ENCODE results near the gene BFSP2.
A peak's percentile ranks its signal among the peaks of the same experiment; 100 is the strongest.

Gene BFSP2

DNA sequence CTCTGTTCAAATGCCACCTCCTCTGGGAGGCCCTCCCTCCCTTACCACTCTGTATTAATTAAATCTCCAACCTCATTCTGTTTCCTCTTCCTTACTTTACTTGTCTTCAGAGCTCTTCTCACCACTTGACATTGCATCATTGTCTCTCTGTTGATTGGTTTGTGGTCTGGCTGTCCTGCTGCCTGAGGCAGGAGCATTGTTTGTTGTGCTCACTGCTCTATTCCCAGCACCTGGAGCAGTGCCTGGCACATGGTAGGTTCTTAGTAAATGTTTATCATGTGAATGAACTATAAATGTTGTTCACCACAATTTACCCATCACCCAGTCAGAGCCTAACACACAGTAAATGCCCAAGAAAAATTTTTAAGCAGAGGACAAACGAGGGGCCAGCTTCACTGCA, 6.7 kb upstream of the BFSP2 start:
- no peak overlapping the region for H3K14ac ChIP-seq (ENCODE audit: low read length)
- H3K18ac ChIP-seq (ENCODE audit: low read length) = no peak overlapping the region
- no peak overlapping the region for H3K23ac ChIP-seq (ENCODE audit: low read depth, low read length, poor library complexity)
- WGBS, 2 donors (ENCODE audit: extremely low coverage in 2 of 2, insufficient read length in 2 of 2, insufficient replicate concordance in 1 of 2) = no CpG with 5 or more reads among the region's 1 CpG
- H3K4me1 ChIP-seq (ENCODE audit: control insufficient read depth in 2 of 2, insufficient read depth in 1 of 2, low read depth in 1 of 2, low read length in 2 of 2) = peaks cover 0 to 2% of the 10 kb centered on the region in 2 donors
- no peak overlapping the region for H3K9ac ChIP-seq (ENCODE audit: low read depth, low read length, poor library complexity)
- H2BK5ac ChIP-seq (ENCODE audit: low read length) = no peak overlapping the region
- no peak overlapping the region for H4K8ac ChIP-seq (ENCODE audit: low read depth, low read length)
- H2AK5ac ChIP-seq (ENCODE audit: low read depth, low read length) = no peak overlapping the region
- H3K27ac ChIP-seq (replicated peaks; ENCODE audit: low read length) = no peak overlapping the region
- H2AFZ ChIP-seq (ENCODE audit: low read length) = no peak overlapping the region
- no peak overlapping the region for H3K4me2 ChIP-seq (ENCODE audit: insufficient read depth, low read length, poor library complexity, severe bottlenecking)
- no peak overlapping the region for H2BK12ac ChIP-seq (ENCODE audit: low read length)
- H3K9me3 ChIP-seq (replicated peaks in 1 of 2; ENCODE audit: control insufficient read depth in 2 of 2, insufficient read depth in 1 of 2, low read depth in 1 of 2, low read length in 2 of 2) = peaks cover 0 to 4% of the 10 kb centered on the region in 2 donors
- peaks cover 0 to 2% (median 0%) of the 10 kb centered on the region in 3 experiments for H3K27me3 ChIP-seq (ENCODE audit: control insufficient read depth in 3 of 3, insufficient read depth in 3 of 3, low read depth in 1 of 3, low read length in 3 of 3)
- H2BK120ac ChIP-seq (ENCODE audit: low read depth, low read length) = no peak overlapping the region
- peaks cover 0 to 4% of the 10 kb centered on the region in 2 donors for H3K36me3 ChIP-seq (replicated peaks in 1 of 2; ENCODE audit: control insufficient read depth in 2 of 2, insufficient read depth in 2 of 2, low read length in 2 of 2)
- H3K79me1 ChIP-seq (ENCODE audit: low read depth, low read length) = no peaks in the 10 kb centered on the region
- H4K91ac ChIP-seq (ENCODE audit: low read depth, low read length, poor library complexity) = no peak overlapping the region
- H3K4me3 ChIP-seq (ENCODE audit: low read length in 2 of 2) = no peak overlapping the region
- H3K4ac ChIP-seq (ENCODE audit: low read length) = no peak overlapping the region
- no peak for DNase-seq (ENCODE audit: low spot score)
- no peak overlapping the region for H2BK15ac ChIP-seq (ENCODE audit: low read length)

DNA sequence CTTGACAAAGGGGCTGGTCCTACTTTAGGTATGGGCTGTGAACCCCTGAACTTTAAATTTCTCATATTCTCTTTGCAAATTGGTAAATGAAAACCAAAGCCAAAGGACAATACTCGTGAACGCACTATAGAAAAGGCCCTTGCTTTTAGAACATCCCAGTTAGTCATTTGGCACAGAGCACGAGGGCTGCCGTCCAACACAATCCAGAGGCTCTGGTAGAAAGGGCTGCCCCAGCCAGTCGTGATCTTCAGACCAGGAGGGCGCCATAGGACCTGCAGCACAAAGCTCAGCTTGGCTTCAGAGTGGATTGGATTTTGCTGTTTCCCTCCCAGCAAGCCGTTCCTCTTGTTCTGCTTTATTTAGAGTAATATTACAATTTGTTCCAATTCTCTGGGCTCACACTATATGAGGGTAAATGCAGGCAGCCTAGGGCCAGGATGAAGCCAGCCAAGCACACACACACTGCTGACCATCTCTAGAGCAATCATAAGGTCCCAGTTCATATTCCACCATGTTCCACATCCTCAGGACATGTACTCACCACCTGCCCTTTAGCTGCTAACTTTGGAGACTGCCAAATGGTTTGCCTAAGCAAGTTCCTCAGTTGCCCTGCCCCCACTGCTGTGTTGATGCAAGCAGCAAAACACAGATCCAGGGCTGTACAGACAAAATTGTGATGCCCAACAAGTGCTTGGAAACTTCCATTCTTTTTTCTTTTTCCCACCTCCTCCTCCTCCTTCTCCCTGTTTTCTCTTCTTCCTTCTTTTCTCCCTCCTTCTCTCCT, 6.0 kb upstream of the BFSP2 start:
- no peak for DNase-seq (ENCODE audit: low spot score)
- no peak overlapping the region for H2BK5ac ChIP-seq (ENCODE audit: low read length)
- peaks cover 0 to 2% of the 10 kb centered on the region in 2 donors for H3K4me1 ChIP-seq (ENCODE audit: control insufficient read depth in 2 of 2, insufficient read depth in 1 of 2, low read depth in 1 of 2, low read length in 2 of 2)
- no peak overlapping the region for H3K9ac ChIP-seq (ENCODE audit: low read depth, low read length, poor library complexity)
- no peak overlapping the region for H3K4me3 ChIP-seq (ENCODE audit: low read length in 2 of 2)
- H3K36me3 ChIP-seq (replicated peaks in 1 of 2; ENCODE audit: control insufficient read depth in 2 of 2, insufficient read depth in 2 of 2, low read length in 2 of 2) = peaks cover 0 to 4% of the 10 kb centered on the region in 2 donors
- H3K27ac ChIP-seq (replicated peaks; ENCODE audit: low read length) = no peak overlapping the region
- H3K14ac ChIP-seq (ENCODE audit: low read length) = no peak overlapping the region
- WGBS, 2 donors (ENCODE audit: extremely low coverage in 2 of 2, insufficient read length in 2 of 2, insufficient replicate concordance in 1 of 2) = no CpG with 5 or more reads among the region's 7 CpGs
- no peaks in the 10 kb centered on the region for H3K79me1 ChIP-seq (ENCODE audit: low read depth, low read length)
- no peak overlapping the region for H2BK120ac ChIP-seq (ENCODE audit: low read depth, low read length)
- no peak overlapping the region for H2AFZ ChIP-seq (ENCODE audit: low read length)
- H2BK12ac ChIP-seq (ENCODE audit: low read length) = no peak overlapping the region
- no peak overlapping the region for H3K4me2 ChIP-seq (ENCODE audit: insufficient read depth, low read length, poor library complexity, severe bottlenecking)
- H3K18ac ChIP-seq (ENCODE audit: low read length) = peak overlapping the region; percentile 68
- H3K9me3 ChIP-seq (replicated peaks in 1 of 2; ENCODE audit: control insufficient read depth in 2 of 2, insufficient read depth in 1 of 2, low read depth in 1 of 2, low read length in 2 of 2) = peaks cover 0 to 4% of the 10 kb centered on the region in 2 donors
- H4K8ac ChIP-seq (ENCODE audit: low read depth, low read length) = no peak overlapping the region
- H3K23ac ChIP-seq (ENCODE audit: low read depth, low read length, poor library complexity) = no peak overlapping the region
- no peak overlapping the region for H4K91ac ChIP-seq (ENCODE audit: low read depth, low read length, poor library complexity)
- no peak overlapping the region for H2BK15ac ChIP-seq (ENCODE audit: low read length)
- H2AK5ac ChIP-seq (ENCODE audit: low read depth, low read length) = no peak overlapping the region
- H3K4ac ChIP-seq (ENCODE audit: low read length) = no peak overlapping the region
- no peaks in the 10 kb centered on the region for H3K27me3 ChIP-seq (ENCODE audit: control insufficient read depth in 3 of 3, insufficient read depth in 3 of 3, low read depth in 1 of 3, low read length in 3 of 3)

DNA sequence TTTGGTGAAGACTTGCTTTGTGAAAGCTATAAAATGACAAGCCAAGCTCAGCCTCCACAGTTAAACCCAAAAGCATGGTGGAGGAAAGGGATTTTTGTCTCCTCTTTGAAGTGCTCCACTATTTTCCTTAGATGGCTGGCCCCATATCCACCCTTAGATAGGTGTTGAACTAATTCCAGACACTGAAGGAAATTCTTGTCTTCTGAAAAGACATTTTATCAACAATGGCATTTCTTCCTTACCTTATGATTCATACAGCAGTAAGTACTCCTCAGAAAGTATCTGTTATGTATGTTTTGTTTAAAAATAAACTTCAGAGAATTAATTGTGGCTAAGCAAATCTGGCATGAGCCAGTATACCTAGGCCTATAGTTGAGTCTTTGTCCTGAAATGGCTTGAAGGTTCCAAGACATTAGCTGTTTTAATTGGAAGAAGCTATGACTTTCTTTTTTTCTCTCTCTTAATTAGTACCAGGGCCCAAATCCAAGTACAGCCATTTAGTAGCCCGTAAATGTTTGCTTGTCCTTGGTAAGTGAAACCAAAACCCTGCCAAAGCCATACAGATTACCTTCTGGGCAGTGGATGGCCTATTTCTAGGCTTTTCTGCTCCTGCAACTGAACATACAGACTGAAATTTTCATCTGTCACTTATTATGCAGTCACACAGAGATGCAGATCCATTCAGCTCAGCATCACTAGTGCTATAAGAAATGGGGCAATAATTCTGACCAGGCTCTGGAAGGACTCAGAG, 5.1 kb upstream of the BFSP2 start:
- Histone ChIP-seq H3K27me3 (ENCODE audit: control insufficient read depth in 3 of 3, insufficient read depth in 3 of 3, low read depth in 1 of 3, low read length in 3 of 3) (no peaks in the 10 kb centered on the region), H2BK120ac (ENCODE audit: low read depth, low read length) (no peak overlapping the region), H3K4me3 (ENCODE audit: low read length in 2 of 2) (no peak overlapping the region), H3K36me3 (replicated peaks in 1 of 2; ENCODE audit: control insufficient read depth in 2 of 2, insufficient read depth in 2 of 2, low read length in 2 of 2) (peaks cover 0 to 4% of the 10 kb centered on the region in 2 donors), H3K79me1 (ENCODE audit: low read depth, low read length) (no peaks in the 10 kb centered on the region), H2BK12ac (ENCODE audit: low read length) (no peak overlapping the region), H4K8ac (ENCODE audit: low read depth, low read length) (no peak overlapping the region), H3K4ac (ENCODE audit: low read length) (no peak overlapping the region), H3K4me2 (ENCODE audit: insufficient read depth, low read length, poor library complexity, severe bottlenecking) (no peak overlapping the region), H3K9ac (ENCODE audit: low read depth, low read length, poor library complexity) (no peak overlapping the region), H4K91ac (ENCODE audit: low read depth, low read length, poor library complexity) (no peak overlapping the region), H3K9me3 (replicated peaks in 1 of 2; ENCODE audit: control insufficient read depth in 2 of 2, insufficient read depth in 1 of 2, low read depth in 1 of 2, low read length in 2 of 2) (peaks cover 0 to 4% of the 10 kb centered on the region in 2 donors), H2AFZ (ENCODE audit: low read length) (no peak overlapping the region), H3K23ac (ENCODE audit: low read depth, low read length, poor library complexity) (no peak overlapping the region), H3K14ac (ENCODE audit: low read length) (no peak overlapping the region), H2BK15ac (ENCODE audit: low read length) (no peak overlapping the region), H2AK5ac (ENCODE audit: low read depth, low read length) (no peak overlapping the region), H3K4me1 (ENCODE audit: control insufficient read depth in 2 of 2, insufficient read depth in 1 of 2, low read depth in 1 of 2, low read length in 2 of 2) (peaks cover 0 to 2% of the 10 kb centered on the region in 2 donors), H3K27ac (replicated peaks; ENCODE audit: low read length) (no peak overlapping the region), H3K18ac (ENCODE audit: low read length) (no peak overlapping the region), H2BK5ac (ENCODE audit: low read length) (no peak overlapping the region)
- whole genome bisulfite sequencing, 2 donors (ENCODE audit: extremely low coverage in 2 of 2, insufficient read length in 2 of 2, insufficient replicate concordance in 1 of 2) = no CpG with 5 or more reads among the region's 1 CpG
- no peak for DNase-seq (ENCODE audit: low spot score)

DNA sequence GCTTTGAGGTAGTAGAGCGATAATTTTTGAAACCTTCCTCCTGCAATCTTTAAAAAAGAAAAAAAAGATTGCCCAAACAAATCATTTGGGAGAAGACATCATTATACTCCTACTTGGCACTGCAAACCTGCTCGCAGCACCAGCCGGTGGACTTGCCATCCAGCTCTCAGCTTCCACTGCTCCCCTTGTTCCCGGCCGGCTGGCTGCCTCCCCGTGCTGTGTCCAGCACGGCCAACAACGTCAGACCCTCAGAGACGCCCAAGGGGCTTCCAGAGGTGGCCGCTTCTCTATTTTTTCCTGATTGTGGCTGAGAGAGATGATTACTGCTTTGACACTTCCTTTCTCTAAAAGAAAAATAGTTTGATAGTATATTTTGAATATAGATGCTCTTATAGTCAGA, 3.0 kb upstream of the BFSP2 start:
- peaks cover 0 to 2% of the 10 kb centered on the region in 2 donors for H3K4me1 ChIP-seq (ENCODE audit: control insufficient read depth in 2 of 2, insufficient read depth in 1 of 2, low read depth in 1 of 2, low read length in 2 of 2)
- H3K27ac ChIP-seq (replicated peaks; ENCODE audit: low read length) = no peak overlapping the region
- H3K79me1 ChIP-seq (ENCODE audit: low read depth, low read length) = no peaks in the 10 kb centered on the region
- H3K4ac ChIP-seq (ENCODE audit: low read length) = no peak overlapping the region
- no peak overlapping the region for H2BK5ac ChIP-seq (ENCODE audit: low read length)
- H3K4me2 ChIP-seq (ENCODE audit: insufficient read depth, low read length, poor library complexity, severe bottlenecking) = no peak overlapping the region
- H4K8ac ChIP-seq (ENCODE audit: low read depth, low read length) = no peak overlapping the region
- H2AFZ ChIP-seq (ENCODE audit: low read length) = no peak overlapping the region
- no peak overlapping the region for H3K18ac ChIP-seq (ENCODE audit: low read length)
- no peak overlapping the region for H2BK12ac ChIP-seq (ENCODE audit: low read length)
- no peaks in the 10 kb centered on the region for H3K27me3 ChIP-seq (ENCODE audit: control insufficient read depth in 3 of 3, insufficient read depth in 3 of 3, low read depth in 1 of 3, low read length in 3 of 3)
- DNase-seq (ENCODE audit: low spot score) = no peak
- H3K4me3 ChIP-seq (ENCODE audit: low read length in 2 of 2) = no peak overlapping the region
- H2BK120ac ChIP-seq (ENCODE audit: low read depth, low read length) = no peak overlapping the region
- H3K14ac ChIP-seq (ENCODE audit: low read length) = no peak overlapping the region
- no peak overlapping the region for H2BK15ac ChIP-seq (ENCODE audit: low read length)
- no peak overlapping the region for H4K91ac ChIP-seq (ENCODE audit: low read depth, low read length, poor library complexity)
- peaks cover 0 to 4% of the 10 kb centered on the region in 2 donors for H3K36me3 ChIP-seq (replicated peaks in 1 of 2; ENCODE audit: control insufficient read depth in 2 of 2, insufficient read depth in 2 of 2, low read length in 2 of 2)
- H3K23ac ChIP-seq (ENCODE audit: low read depth, low read length, poor library complexity) = no peak overlapping the region
- peaks cover 0 to 4% of the 10 kb centered on the region in 2 donors for H3K9me3 ChIP-seq (replicated peaks in 1 of 2; ENCODE audit: control insufficient read depth in 2 of 2, insufficient read depth in 1 of 2, low read depth in 1 of 2, low read length in 2 of 2)
- H3K9ac ChIP-seq (ENCODE audit: low read depth, low read length, poor library complexity) = no peak overlapping the region
- WGBS, 2 donors (ENCODE audit: extremely low coverage in 2 of 2, insufficient read length in 2 of 2, insufficient replicate concordance in 1 of 2) = no CpG with 5 or more reads among the region's 10 CpGs
- no peak overlapping the region for H2AK5ac ChIP-seq (ENCODE audit: low read depth, low read length)

All from neuronal stem cell (in vitro differentiated cells).